AG09319 (cell line): Measurements from ENCODE around the gene RNF169.

Experiments
- DNase-seq: peaks from one replicate; pipeline ENCODE4 v3.0.0-alpha.2; 2010; ENCODE audit warnings: low read depth; ENCODE audit errors: extremely low read depth
- TF ChIP-seq, protein P1 (sequence below): IDR thresholded peaks from 2 replicates; pipeline ENCODE4 v1.5.1; 2011; ENCODE audit warnings: low read depth, mild to moderate bottlenecking, inconsistent platforms, low read length, moderate library complexity

The RNF169 gene

DNA sequence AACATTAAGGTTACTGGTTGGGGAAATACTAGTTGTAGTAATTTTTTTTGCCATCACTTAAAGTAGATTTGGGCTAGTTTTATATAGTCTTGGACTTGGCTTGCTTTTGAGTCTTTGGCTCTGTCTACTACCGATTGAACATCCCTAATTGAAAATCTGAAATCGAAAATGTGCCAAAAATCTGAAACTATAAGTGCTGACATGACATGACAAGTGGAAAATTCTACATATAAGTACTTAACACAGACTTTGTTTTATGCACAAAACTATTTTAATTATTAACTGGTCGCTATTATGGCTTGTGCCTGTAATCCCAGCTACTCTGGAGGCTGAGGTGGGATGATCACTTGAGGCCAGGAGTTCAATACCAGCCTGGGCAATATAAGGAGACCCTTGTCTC is 22.5 kb downstream of the RNF169 start:
- TF ChIP-seq, protein P1, sequence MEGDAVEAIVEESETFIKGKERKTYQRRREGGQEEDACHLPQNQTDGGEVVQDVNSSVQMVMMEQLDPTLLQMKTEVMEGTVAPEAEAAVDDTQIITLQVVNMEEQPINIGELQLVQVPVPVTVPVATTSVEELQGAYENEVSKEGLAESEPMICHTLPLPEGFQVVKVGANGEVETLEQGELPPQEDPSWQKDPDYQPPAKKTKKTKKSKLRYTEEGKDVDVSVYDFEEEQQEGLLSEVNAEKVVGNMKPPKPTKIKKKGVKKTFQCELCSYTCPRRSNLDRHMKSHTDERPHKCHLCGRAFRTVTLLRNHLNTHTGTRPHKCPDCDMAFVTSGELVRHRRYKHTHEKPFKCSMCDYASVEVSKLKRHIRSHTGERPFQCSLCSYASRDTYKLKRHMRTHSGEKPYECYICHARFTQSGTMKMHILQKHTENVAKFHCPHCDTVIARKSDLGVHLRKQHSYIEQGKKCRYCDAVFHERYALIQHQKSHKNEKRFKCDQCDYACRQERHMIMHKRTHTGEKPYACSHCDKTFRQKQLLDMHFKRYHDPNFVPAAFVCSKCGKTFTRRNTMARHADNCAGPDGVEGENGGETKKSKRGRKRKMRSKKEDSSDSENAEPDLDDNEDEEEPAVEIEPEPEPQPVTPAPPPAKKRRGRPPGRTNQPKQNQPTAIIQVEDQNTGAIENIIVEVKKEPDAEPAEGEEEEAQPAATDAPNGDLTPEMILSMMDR = no peak
- DNase-seq = no peak

DNA sequence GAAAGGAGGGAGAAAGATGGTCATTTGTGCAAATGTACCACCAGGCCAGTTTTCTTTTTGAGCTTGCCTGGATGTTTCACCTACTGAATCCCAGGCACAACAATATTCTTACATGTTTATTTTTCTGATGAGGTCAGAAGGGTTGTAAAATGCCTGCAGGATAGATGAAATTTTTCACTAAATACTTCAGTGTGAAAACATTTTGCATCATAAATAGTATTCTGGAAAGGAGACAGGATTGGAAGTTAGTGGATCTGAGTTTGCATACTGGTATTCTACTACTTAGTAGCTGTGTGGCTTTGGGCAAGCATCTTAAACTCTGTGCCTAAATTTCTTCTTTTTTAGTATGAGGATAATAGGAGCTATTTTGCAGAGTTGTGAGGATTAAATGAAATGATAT is 24.8 kb downstream of the RNF169 start:
- no peak for DNase-seq
- TF ChIP-seq, protein P1 = no peak

DNA sequence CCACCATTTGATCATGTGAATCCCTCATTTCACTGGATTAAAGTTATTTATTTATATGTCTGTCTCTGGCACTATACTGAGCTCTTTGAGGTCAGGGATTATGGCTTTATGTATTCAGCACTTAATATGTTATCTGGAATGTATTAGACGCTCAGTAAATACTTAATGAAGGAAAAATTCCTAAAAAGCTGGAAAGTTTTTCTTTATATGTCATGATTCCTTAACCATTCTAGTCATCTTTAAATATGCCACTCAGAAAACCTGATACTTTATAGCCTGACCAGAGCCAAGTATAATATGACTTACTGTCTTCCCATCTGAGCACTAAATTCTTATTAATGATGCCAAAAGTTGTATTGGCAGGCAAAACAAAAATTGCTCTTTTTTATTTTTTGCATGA is 27.1 kb downstream of the RNF169 start:
- TF ChIP-seq, protein P1 = no peak
- no peak for DNase-seq

DNA sequence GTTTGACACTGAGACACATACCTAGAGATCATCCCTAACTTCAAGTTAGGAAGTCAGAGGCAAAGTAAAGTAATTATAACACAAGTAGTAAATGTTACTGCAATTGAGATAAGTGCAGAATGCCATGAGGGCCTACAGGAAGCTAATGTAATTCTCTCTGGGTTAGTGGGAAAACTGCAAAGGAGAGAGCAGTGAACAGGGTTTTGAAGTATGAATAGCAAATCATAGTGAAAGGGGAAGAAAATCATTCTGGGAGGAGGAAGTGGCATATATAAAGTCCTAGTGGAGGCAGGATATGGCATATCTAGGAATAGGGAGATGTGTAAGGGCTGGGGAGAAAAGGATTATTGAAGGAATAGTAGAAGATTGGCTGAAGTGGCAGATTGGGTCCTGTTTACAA is 27.9 kb downstream of the RNF169 start:
- TF ChIP-seq, protein P1 = no peak
- no peak for DNase-seq

DNA sequence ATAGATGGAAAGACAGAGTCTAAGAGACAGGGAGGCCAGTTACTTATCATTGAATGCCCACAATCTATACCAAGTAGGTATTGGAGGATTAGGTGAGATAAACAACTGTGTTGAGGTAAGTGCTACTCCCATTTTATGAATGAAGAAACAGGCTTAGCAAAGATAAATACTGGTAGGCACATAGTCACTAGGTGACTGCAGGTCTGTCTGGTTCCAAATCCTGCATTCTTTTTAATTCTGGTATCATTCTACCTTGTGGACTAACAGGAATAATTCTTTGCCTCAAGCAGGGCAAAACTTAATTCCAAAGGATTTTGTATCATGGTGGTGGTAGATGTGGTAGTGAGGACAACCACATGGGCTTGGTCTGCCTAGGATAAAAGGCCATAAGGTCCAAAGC is 28.4 kb downstream of the RNF169 start:
- TF ChIP-seq, protein P1 = no peak
- no peak for DNase-seq

DNA sequence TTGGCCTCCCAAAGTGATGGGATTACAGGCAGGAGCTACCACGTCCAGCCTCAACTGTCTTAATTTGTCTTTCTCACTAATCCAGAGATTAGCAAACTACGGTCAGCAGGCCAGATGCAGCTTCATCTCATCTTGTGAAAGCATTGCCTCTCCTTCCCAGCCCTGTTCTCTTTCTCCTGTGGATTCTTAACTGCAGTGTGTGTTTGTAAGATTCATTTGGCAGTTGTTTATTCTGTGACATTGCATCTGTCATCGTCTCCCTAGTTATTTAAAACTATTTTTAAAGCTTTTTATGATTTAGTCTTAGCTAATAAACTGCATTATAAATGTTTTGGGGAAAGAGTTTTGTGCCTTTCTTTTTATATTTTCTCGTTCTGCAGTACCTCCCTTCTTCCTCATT is 29.2 kb downstream of the RNF169 start:
- TF ChIP-seq, protein P1 = no peak
- no peak for DNase-seq

DNA sequence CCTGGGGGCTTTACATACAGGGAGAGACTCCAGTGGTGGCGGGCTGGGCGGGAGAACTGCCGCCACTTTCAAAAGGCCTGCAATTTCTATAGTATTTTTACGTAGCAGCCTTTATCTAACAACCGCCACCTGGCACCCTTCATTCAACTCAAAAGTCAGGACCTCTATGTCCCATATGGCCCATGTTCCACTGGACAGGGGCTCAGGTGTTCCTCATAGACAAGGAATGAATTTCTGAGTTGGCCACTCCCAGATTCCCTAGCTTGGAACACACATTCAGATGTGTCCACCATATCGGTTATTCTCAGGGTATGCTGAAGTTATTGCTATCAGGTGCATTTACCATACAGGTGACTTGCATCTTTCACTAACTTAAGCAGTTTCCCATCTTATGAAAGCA is 29.9 kb downstream of the RNF169 start:
- TF ChIP-seq, protein P1 = no peak
- DNase-seq = no peak
